ENCODE data around the gene ACSM4.

Gene ACSM4

GRCh38 chr12:7339675-7340074, 35.8 kb downstream of the ACSM4 start:
- no peak for DNase-seq

GRCh38 chr12:7344833-7345606, 41.1 kb downstream of the ACSM4 start:
- no peak for DNase-seq

GRCh38 chr12:7346551-7347225, 42.8 kb downstream of the ACSM4 start:
- no peak for DNase-seq

- no peak for DNase-seq
Observed at GRCh38 chr12:7349418-7349817, 45.5 kb downstream of the ACSM4 start.

GRCh38 chr12:7351177-7351576, 47.3 kb downstream of the ACSM4 start:
- no peak for DNase-seq

GRCh38 chr12:7352661-7353060, 48.8 kb downstream of the ACSM4 start:
- DNase-seq: no peak

GRCh38 chr12:7354529-7354928, 50.7 kb downstream of the ACSM4 start:
- DNase-seq: no peak

GRCh38 chr12:7361265-7361664, 57.4 kb downstream of the ACSM4 start:
- DNase-seq: no peak

GRCh38 chr12:7362734-7363133, 58.9 kb downstream of the ACSM4 start:
- DNase-seq: no peak

GRCh38 chr12:7369274-7369729, 65.4 kb downstream of the ACSM4 start:
- DNase-seq: no peak

- peak; percentile 87 to 98 for DNase-seq
Observed at GRCh38 chr12:7373226-7373625, 69.4 kb downstream of the ACSM4 start.

- DNase-seq: peak; percentile 91 to 95
Observed at GRCh38 chr12:7374423-7375144, 70.7 kb downstream of the ACSM4 start.

- no peak for DNase-seq
Observed at GRCh38 chr12:7375145-7375543, 71.3 kb downstream of the ACSM4 start.

- no peak for DNase-seq
Observed at GRCh38 chr12:7376196-7376595, 72.3 kb downstream of the ACSM4 start.
